Measurements from ENCODE around the gene TMEM119. TPM values are rescaled to one million over a fixed set of nuclear protein-coding genes. Genes with fewer than 3 reads are reported as not detected.

TMEM119 gene
- total RNA-seq, 1 experiment from 2014 or later = not detected

DNA sequence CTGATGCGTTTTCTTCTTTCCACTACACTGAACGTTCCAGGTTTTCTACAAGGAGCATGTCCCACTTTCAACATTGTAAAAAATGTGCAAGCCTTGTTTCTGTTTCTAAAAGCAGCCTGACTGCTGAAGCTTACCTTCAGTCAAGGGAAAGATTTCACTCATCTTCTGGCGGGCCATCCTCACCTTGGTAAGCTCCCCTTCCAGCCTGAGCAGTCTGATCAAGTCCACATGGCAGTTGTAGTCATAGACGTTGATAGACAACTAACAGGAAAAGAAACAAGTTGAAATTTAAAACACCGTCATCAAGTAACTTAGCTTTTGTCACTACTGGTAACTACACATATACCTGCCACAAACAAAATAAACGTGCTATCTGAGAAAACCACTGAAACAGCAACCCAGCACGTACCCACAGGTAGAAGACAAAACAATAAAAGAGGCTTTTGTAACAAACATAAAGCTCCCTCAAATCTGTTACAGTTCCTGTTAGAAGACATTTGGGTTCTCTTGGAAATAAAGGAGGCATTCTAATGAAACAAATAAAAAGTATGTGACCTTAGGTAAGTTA lies 48.8 kb downstream of the TMEM119 start:
- Histone ChIP-seq H3K4me3 (ENCODE audit: low read length) (no peak overlapping the region), H2AFZ (ENCODE audit: low read length) (no peak overlapping the region), H3K9ac (ENCODE audit: low read length) (no peak overlapping the region), H3K79me2 (ENCODE audit: low read length) (peaks cover 80% of the 10 kb centered on the region), H3K4me1 (ENCODE audit: low read length) (peaks cover 13% of the 10 kb centered on the region), H3K4me2 (ENCODE audit: low read depth, low read length, poor library complexity, severe bottlenecking) (no peak overlapping the region), H3K9me3 (ENCODE audit: low read length) (no peaks in the 10 kb centered on the region), H3K27ac (ENCODE audit: low read length) (no peak overlapping the region), H3K36me3 (ENCODE audit: insufficient read depth, low read length) (peaks cover 26% of the 10 kb centered on the region), H3K27me3 (ENCODE audit: low read length) (no peaks in the 10 kb centered on the region), H3K9me2 (replicated peaks; ENCODE audit: insufficient read depth, low read length) (no peaks in the 10 kb centered on the region), H4K20me1 (ENCODE audit: insufficient read depth, low read depth, low read length) (no peaks in the 10 kb centered on the region)
- no peak for DNase-seq

DNA sequence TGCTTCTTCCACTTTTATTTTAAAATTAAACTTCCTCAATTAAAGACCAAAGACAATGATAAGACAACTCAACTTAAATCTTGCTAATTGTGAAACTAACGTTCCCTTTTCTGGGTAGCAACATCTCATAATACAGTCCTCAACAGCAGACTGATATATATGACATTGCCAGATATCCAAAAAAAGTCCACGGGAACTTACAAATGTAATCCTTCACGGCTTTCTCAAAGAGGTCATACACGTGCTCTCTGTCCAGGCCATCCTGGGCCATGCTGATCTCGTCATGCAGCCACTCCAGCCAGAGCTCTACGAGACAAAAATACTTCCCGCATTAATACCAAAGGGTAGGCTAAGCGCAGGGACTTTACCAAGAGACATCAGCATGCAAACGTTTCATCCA lies 50.2 kb downstream of the TMEM119 start:
- H3K4me1 ChIP-seq (ENCODE audit: low read length) = peaks cover 12% of the 10 kb centered on the region
- DNase-seq = no peak
- no peak overlapping the region for H3K4me2 ChIP-seq (ENCODE audit: low read depth, low read length, poor library complexity, severe bottlenecking)
- H3K9me2 ChIP-seq (replicated peaks; ENCODE audit: insufficient read depth, low read length) = no peaks in the 10 kb centered on the region
- H3K9ac ChIP-seq (ENCODE audit: low read length) = no peak overlapping the region
- H2AFZ ChIP-seq (ENCODE audit: low read length) = no peak overlapping the region
- H3K36me3 ChIP-seq (ENCODE audit: insufficient read depth, low read length) = peaks cover 36% of the 10 kb centered on the region
- no peaks in the 10 kb centered on the region for H3K27me3 ChIP-seq (ENCODE audit: low read length)
- H4K20me1 ChIP-seq (ENCODE audit: insufficient read depth, low read depth, low read length) = no peaks in the 10 kb centered on the region
- no peak overlapping the region for H3K27ac ChIP-seq (ENCODE audit: low read length)
- H3K9me3 ChIP-seq (ENCODE audit: low read length) = no peaks in the 10 kb centered on the region
- H3K79me2 ChIP-seq (ENCODE audit: low read length) = peaks cover 80% of the 10 kb centered on the region
- no peak overlapping the region for H3K4me3 ChIP-seq (ENCODE audit: low read length)

DNA sequence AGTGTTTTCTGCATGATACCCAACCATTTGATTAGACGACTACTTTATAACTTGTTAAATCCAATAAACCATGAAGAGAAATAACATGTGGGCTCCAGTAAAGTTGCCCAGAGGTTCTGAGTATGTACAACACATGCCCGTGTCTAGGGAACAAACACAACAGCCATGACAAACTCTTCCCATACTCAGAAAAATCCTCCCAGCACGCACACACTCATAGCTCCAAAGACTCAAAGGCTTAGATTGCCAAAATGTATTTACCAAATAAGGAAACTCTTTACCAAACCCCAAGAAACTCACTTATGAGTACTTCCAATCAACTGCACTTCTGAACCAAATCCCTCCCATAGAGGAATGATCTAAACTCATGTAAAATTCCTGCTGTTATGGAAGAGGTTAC lies 54.2 kb downstream of the TMEM119 start:
- H3K27me3 ChIP-seq (ENCODE audit: low read length) = no peaks in the 10 kb centered on the region
- H3K9me3 ChIP-seq (ENCODE audit: low read length) = no peaks in the 10 kb centered on the region
- no peaks in the 10 kb centered on the region for H3K9me2 ChIP-seq (replicated peaks; ENCODE audit: insufficient read depth, low read length)
- no peak for DNase-seq
- H3K4me2 ChIP-seq (ENCODE audit: low read depth, low read length, poor library complexity, severe bottlenecking) = no peak overlapping the region
- peaks cover 19% of the 10 kb centered on the region for H3K4me1 ChIP-seq (ENCODE audit: low read length)
- no peak overlapping the region for H3K4me3 ChIP-seq (ENCODE audit: low read length)
- H4K20me1 ChIP-seq (ENCODE audit: insufficient read depth, low read depth, low read length) = no peaks in the 10 kb centered on the region
- peaks cover 41% of the 10 kb centered on the region for H3K36me3 ChIP-seq (ENCODE audit: insufficient read depth, low read length)
- no peak overlapping the region for H3K27ac ChIP-seq (ENCODE audit: low read length)
- peaks cover 78% of the 10 kb centered on the region for H3K79me2 ChIP-seq (ENCODE audit: low read length)
- H2AFZ ChIP-seq (ENCODE audit: low read length) = no peak overlapping the region
- no peak overlapping the region for H3K9ac ChIP-seq (ENCODE audit: low read length)

DNA sequence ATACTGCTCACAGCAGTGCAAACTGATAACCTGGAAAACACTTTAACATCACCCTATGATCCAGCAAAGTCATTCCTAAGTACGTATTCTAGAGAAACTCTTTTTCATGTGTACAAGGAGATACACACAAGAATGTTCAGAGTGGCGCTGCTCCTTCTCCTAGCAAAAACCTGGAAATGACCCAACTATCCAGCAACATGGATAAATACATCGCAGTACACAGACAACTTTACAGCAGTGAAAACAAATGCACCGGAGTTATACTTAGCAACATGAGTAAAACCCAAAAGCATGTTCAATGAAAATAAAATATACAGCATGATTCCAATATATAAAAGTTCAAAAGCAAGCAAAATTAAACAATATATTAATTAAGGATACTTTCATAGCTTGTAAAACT lies 55.6 kb downstream of the TMEM119 start:
- H4K20me1 ChIP-seq (ENCODE audit: insufficient read depth, low read depth, low read length) = no peaks in the 10 kb centered on the region
- H3K4me1 ChIP-seq (ENCODE audit: low read length) = peaks cover 19% of the 10 kb centered on the region
- H3K27me3 ChIP-seq (ENCODE audit: low read length) = no peaks in the 10 kb centered on the region
- H3K4me3 ChIP-seq (ENCODE audit: low read length) = no peak overlapping the region
- H3K27ac ChIP-seq (ENCODE audit: low read length) = no peak overlapping the region
- H3K9ac ChIP-seq (ENCODE audit: low read length) = no peak overlapping the region
- no peak overlapping the region for H3K4me2 ChIP-seq (ENCODE audit: low read depth, low read length, poor library complexity, severe bottlenecking)
- H2AFZ ChIP-seq (ENCODE audit: low read length) = no peak overlapping the region
- H3K9me3 ChIP-seq (ENCODE audit: low read length) = no peaks in the 10 kb centered on the region
- no peak for DNase-seq
- H3K79me2 ChIP-seq (ENCODE audit: low read length) = peaks cover 79% of the 10 kb centered on the region
- H3K36me3 ChIP-seq (ENCODE audit: insufficient read depth, low read length) = peaks cover 44% of the 10 kb centered on the region; the same call in 1 of the 2 replicates
- H3K9me2 ChIP-seq (replicated peaks; ENCODE audit: insufficient read depth, low read length) = no peaks in the 10 kb centered on the region

Other genes with a start within 250 kb of the TMEM119 start
- 4.0 and 5.5 TPM in 2 replicates for gene FICD, start 82.8 kb downstream of the TMEM119 start, total RNA-seq (2014; rRNA removed; shearing (Covaris generic); ENCODE audit: low replicate concordance)
- gene SART3, start 36.9 kb downstream of the TMEM119 start, total RNA-seq (2014; rRNA removed; shearing (Covaris generic); ENCODE audit: low replicate concordance) = 89.4 and 108 TPM in 2 replicates
- 60.9 and 102 TPM in 2 replicates for gene ISCU, start 35.5 kb downstream of the TMEM119 start, total RNA-seq (2014; rRNA removed; shearing (Covaris generic); ENCODE audit: low replicate concordance)
- gene SELPLG, start 35.8 kb upstream of the TMEM119 start, total RNA-seq (2014; rRNA removed; shearing (Covaris generic); ENCODE audit: low replicate concordance) = 0.97 and 2.5 TPM in 2 replicates
- gene CORO1C, start 133.4 kb upstream of the TMEM119 start, total RNA-seq (2014; rRNA removed; shearing (Covaris generic); ENCODE audit: low replicate concordance) = 11.1 and 14.9 TPM in 2 replicates

All from Karpas-422 (cell line).